ENCODE measurements around the gene CUX1.
"Not testable (repeated sequence)": the region's sequence is repeated elsewhere in the genome, so short reads cannot be mapped to it uniquely, and the experiment has no call there.

Gene CUX1

GRCh38 chr7:102167254-102167653 is 349.8 kb downstream of the CUX1 start:
- DNase-seq, result no peak

- no peak for DNase-seq
These were observed 352.4 kb downstream of the CUX1 start for GRCh38 chr7:102169651-102170392.

GRCh38 chr7:102170393-102170970 is 353.1 kb downstream of the CUX1 start:
- no peak for DNase-seq

- DNase-seq, result no peak
These were observed 356.2 kb downstream of the CUX1 start for GRCh38 chr7:102173669-102174068.

- no peak for DNase-seq
These were observed 358.2 kb downstream of the CUX1 start for GRCh38 chr7:102175423-102176170.

- DNase-seq, result no peak
These were observed 361.0 kb downstream of the CUX1 start for GRCh38 chr7:102178410-102178809.

GRCh38 chr7:102180727-102181126 is 363.3 kb downstream of the CUX1 start:
- DNase-seq, result no peak

- DNase-seq, result no peak
These were observed 364.1 kb downstream of the CUX1 start for GRCh38 chr7:102181517-102181916.

- DNase-seq, result no peak
These were observed 364.6 kb downstream of the CUX1 start for GRCh38 chr7:102182016-102182415.

GRCh38 chr7:102183848-102184247 is 366.4 kb downstream of the CUX1 start:
- not testable (repeated sequence) for DNase-seq

GRCh38 chr7:102184303-102184702 is 366.9 kb downstream of the CUX1 start:
- no peak for DNase-seq

GRCh38 chr7:102185796-102186195 is 368.4 kb downstream of the CUX1 start:
- no peak for DNase-seq

- DNase-seq, result no peak
These were observed 368.9 kb downstream of the CUX1 start for GRCh38 chr7:102186306-102186705.

GRCh38 chr7:102188746-102189145 is 371.3 kb downstream of the CUX1 start:
- no peak for DNase-seq

- no peak for DNase-seq
These were observed 372.3 kb downstream of the CUX1 start for GRCh38 chr7:102189756-102190155.

GRCh38 chr7:102190776-102191350 is 373.4 kb downstream of the CUX1 start:
- no peak for DNase-seq

- no peak for DNase-seq
These were observed 374.3 kb downstream of the CUX1 start for GRCh38 chr7:102191556-102192379.

- no peak for DNase-seq
These were observed 375.4 kb downstream of the CUX1 start for GRCh38 chr7:102192790-102193189.

- no peak for DNase-seq
These were observed 376.4 kb downstream of the CUX1 start for GRCh38 chr7:102193806-102194205.

- DNase-seq, result no peak
These were observed 377.9 kb downstream of the CUX1 start for GRCh38 chr7:102195361-102195760.

GRCh38 chr7:102196028-102196427 is 378.6 kb downstream of the CUX1 start:
- no peak for DNase-seq

- no peak for DNase-seq
These were observed 379.7 kb downstream of the CUX1 start for GRCh38 chr7:102197161-102197560.

- no peak for DNase-seq
These were observed 380.2 kb downstream of the CUX1 start for GRCh38 chr7:102197599-102197998.

Data from activated CD4-positive, alpha-beta T cell treated with anti-CD3 and anti-CD28 coated beads, Interleukin-10, Interleukin-2, amounts not matched to agents 100 ng/mL and 50 ng/mL, durations not matched to agents 16 hours and 8 hours (primary cell).